Measurements from ENCODE around the gene CCT7. TPM values are rescaled to one million over a fixed set of nuclear protein-coding genes. Genes with fewer than 3 reads are reported as not detected.
A peak's percentile ranks its signal among the peaks of the same experiment; 100 is the strongest.

The CCT7 gene
- total and polyA plus RNA-seq, 2 of the 8 experiments (the other 6 are each of a cell fraction or from before 2014, with no cell fraction given), result 440 to 474 TPM

DNA sequence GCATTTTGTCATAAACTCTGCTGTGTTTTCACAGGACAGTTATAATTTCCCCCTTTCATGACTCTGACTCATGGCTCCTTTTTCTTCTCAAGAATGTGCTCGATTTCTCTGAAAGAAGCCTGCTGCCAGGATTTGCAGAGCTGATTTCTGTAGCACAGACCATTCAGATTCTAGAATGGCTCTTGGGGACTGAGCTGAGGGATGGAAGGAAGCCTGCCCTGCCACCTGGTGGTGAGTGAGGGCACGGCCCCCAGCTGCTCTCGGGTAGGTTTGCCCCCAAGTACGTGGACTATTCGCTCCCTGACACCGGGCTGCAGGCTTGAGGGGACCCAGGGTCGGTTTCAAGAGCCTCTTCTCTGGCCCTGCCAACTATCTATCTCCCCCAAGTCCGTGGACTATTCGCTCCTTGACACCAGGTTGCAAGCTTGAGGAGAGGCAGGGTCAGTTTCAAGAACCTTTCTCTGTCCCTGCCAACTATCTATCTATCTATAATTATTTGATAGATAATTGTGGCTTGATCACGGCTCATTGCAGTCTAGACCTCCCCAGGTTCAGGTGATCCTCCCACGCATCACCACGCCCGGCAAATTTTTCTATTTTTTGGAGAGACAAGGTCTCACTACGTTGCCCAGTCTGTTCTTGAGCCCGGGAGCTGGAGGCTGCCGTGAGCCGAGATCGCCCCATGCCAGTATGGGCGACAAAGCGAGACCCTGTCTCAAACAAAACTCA, 21.5 kb upstream of the CCT7 start:
- Histone ChIP-seq H3K9ac (replicated peaks in 1 of 4; ENCODE audit: extremely low read depth in 1 of 4, low read depth in 3 of 4, low read length in 3 of 4) (no peak overlapping the region), H3K36me3 (ENCODE audit: control insufficient read depth in 2 of 4, insufficient read depth in 4 of 4, low read length in 3 of 4) (no peaks in the 10 kb centered on the region), H3K79me1 (ENCODE audit: low read depth, low read length) (peaks cover 6% of the 10 kb centered on the region), H3K4me3 (ENCODE audit: extremely low read depth in 1 of 4, insufficient read depth in 2 of 4, low read depth in 3 of 4, low read length in 4 of 4) (no peak overlapping the region), H3K27me3 (replicated peaks in 1 of 4; ENCODE audit: control insufficient read depth in 3 of 4, extremely low read depth in 1 of 4, insufficient read depth in 3 of 4, low read length in 3 of 4) (peaks cover 0 to 4% (median 2%) of the 10 kb centered on the region in 4 experiments; a peak in 1 of 7 replicates), H2BK15ac (ENCODE audit: low read length) (0 out of 2 replicates have a peak overlapping the region, but pooled peaks have one; percentile 40), H3K79me2 (ENCODE audit: control insufficient read depth in 1 of 2, insufficient read depth in 2 of 2, low read length in 2 of 2) (peaks cover 5 to 28% of the 10 kb centered on the region in 2 experiments), H2AFZ (ENCODE audit: low read length) (no peak overlapping the region), H4K8ac (ENCODE audit: extremely low read depth, insufficient read depth, low read length) (no peak overlapping the region), H3K9me3 (ENCODE audit: insufficient read depth in 2 of 2, low read depth in 1 of 2, low read length in 1 of 2) (no peaks in the 10 kb centered on the region), H3K18ac (ENCODE audit: extremely low read depth, low read length) (no peak overlapping the region), H4K5ac (ENCODE audit: insufficient read length, low read depth, low read length) (no peak overlapping the region), H2BK120ac (replicated peaks; ENCODE audit: low read depth, low read length) (no peak overlapping the region), H3K14ac (ENCODE audit: insufficient read length) (no peak overlapping the region), H2BK20ac (ENCODE audit: low read length) (no peak overlapping the region), H3K27ac (ENCODE audit: low read depth, low read length) (no peak overlapping the region), H3K4me2 (ENCODE audit: insufficient read depth in 1 of 2, low read depth in 2 of 2, low read length in 2 of 2) (no peak overlapping the region; a peak in 1 of 4 replicates), H4K20me1 (replicated peaks in 1 of 2; ENCODE audit: control insufficient read depth in 1 of 2, insufficient read depth in 2 of 2, low read length in 2 of 2) (no peaks in the 10 kb centered on the region), H2BK5ac (ENCODE audit: low read depth, low read length) (no peak overlapping the region), H4K91ac (replicated peaks; ENCODE audit: insufficient read length, low read length) (no peak overlapping the region), H3K23ac (ENCODE audit: insufficient read length) (no peak overlapping the region), H3K56ac (replicated peaks; ENCODE audit: insufficient read length, low read depth, low read length) (no peak overlapping the region), H3K4ac (replicated peaks; ENCODE audit: insufficient read length, low read depth, low read length) (no peak overlapping the region), H3K4me1 (replicated peaks in 1 of 4; ENCODE audit: control insufficient read depth in 3 of 4, insufficient read depth in 4 of 4, low read length in 3 of 4) (peaks cover 2 to 3% (median 3%) of the 10 kb centered on the region in 4 experiments; a peak in 4 of 7 replicates), H3K23me2 (ENCODE audit: low read depth, low read length) (peaks cover 3% of the 10 kb centered on the region; the same call in 1 of the 2 replicates), H2AK5ac (ENCODE audit: low read depth, low read length) (no peak overlapping the region), H2BK12ac (ENCODE audit: low read depth, low read length) (no peak overlapping the region)
- DNase-seq (ENCODE audit: low read depth in 1 of 2, low spot score in 2 of 2), result peak in 1 of 2 experiments; percentile 90
- FAIRE-seq, result no peak
- POLR2A ChIA-PET (ENCODE audit: partially characterized antibody), result interaction anchor here (0.8 to 6.2 kb wide), 9 partner anchors 10 to 127 kb away, joined by 3 to 39 read pairs (median 6); partner anchors contain the start of genes CCT7, NOTO and PRADC1
- WGBS, 2 experiments (ENCODE audit: extremely low coverage in 1 of 2, insufficient coverage in 1 of 2, insufficient read length in 1 of 2, insufficient replicate concordance in 2 of 2, low coverage in 1 of 2, low lambda C conversion rate in 2 of 2, missing lambda C conversion rate in 1 of 2), result 48% methylated on average over 20 of the region's 20 CpGs; no CpG with 5 or more reads in 1 of the 2 experiments
- CTCF ChIA-PET (ENCODE audit: partially characterized antibody), result interaction anchor here (0.6 to 8.4 kb wide), 55 partner anchors 8 to 321 kb away, joined by 3 to 92 read pairs (median 5); partner anchors contain the start of genes CCT7, NOTO and PRADC1
- no peak for TF ChIP-seq NANOG (IDR thresholded peaks at IDR 0.05; ENCODE audit: insufficient read depth, low read depth, low read length, poor library complexity, severe bottlenecking)
- TF ChIP-seq EZH2 (IDR thresholded peaks at IDR 0.05; ENCODE audit: low read depth, low read length, severe bottlenecking), result peak; percentile 16
- no peak for TF ChIP-seq EGR1 (IDR thresholded peaks at IDR 0.05; ENCODE audit: borderline replicate concordance, low read depth, low read length)
- TF ChIP-seq, protein P1, sequence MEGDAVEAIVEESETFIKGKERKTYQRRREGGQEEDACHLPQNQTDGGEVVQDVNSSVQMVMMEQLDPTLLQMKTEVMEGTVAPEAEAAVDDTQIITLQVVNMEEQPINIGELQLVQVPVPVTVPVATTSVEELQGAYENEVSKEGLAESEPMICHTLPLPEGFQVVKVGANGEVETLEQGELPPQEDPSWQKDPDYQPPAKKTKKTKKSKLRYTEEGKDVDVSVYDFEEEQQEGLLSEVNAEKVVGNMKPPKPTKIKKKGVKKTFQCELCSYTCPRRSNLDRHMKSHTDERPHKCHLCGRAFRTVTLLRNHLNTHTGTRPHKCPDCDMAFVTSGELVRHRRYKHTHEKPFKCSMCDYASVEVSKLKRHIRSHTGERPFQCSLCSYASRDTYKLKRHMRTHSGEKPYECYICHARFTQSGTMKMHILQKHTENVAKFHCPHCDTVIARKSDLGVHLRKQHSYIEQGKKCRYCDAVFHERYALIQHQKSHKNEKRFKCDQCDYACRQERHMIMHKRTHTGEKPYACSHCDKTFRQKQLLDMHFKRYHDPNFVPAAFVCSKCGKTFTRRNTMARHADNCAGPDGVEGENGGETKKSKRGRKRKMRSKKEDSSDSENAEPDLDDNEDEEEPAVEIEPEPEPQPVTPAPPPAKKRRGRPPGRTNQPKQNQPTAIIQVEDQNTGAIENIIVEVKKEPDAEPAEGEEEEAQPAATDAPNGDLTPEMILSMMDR (IDR thresholded peaks at IDR 0.05; ENCODE audit: control extremely low read depth in 1 of 3, insufficient read depth in 1 of 3, low read depth in 1 of 3, low read length in 3 of 3), result peak; percentile 85 to 98 (median 97)
- no peak; the same call in 1 of the 2 replicates for TF ChIP-seq JUN (IDR thresholded peaks at IDR 0.05; ENCODE audit: low read depth, low read length)
- no peak for TF ChIP-seq SIX5 (IDR thresholded peaks at IDR 0.05; ENCODE audit: low read depth, low read length)
- TF ChIP-seq, protein P2, sequence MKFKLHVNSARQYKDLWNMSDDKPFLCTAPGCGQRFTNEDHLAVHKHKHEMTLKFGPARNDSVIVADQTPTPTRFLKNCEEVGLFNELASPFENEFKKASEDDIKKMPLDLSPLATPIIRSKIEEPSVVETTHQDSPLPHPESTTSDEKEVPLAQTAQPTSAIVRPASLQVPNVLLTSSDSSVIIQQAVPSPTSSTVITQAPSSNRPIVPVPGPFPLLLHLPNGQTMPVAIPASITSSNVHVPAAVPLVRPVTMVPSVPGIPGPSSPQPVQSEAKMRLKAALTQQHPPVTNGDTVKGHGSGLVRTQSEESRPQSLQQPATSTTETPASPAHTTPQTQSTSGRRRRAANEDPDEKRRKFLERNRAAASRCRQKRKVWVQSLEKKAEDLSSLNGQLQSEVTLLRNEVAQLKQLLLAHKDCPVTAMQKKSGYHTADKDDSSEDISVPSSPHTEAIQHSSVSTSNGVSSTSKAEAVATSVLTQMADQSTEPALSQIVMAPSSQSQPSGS (IDR thresholded peaks at IDR 0.05; ENCODE audit: low read length), result no peak

Measured in H1 (cell line).